ENCODE data around the gene CTTNBP2.

CTTNBP2 gene

GRCh38 chr7:117809958-117810357 lies 63.3 kb downstream of the CTTNBP2 start:
- ChIA-PET CTCF (interaction anchor here (1.2 kb wide), 1 partner anchor 9 kb away, joined by 3 read pairs; no protein-coding TSS in a partner anchor), POLR2A (no interaction called here)
- TF ChIP-seq CTCF (IDR thresholded peaks at IDR 0.05; ENCODE audit: control extremely low read depth, extremely low read depth, low read depth, missing control alignments): no peak
- DNase-seq (ENCODE audit: extremely low spot score): no peak

- ChIA-PET POLR2A (no interaction called here), CTCF (interaction anchor here (3.0 kb wide), 1 partner anchor 15 kb away, joined by 8 read pairs; no protein-coding TSS in a partner anchor)
- no peak for TF ChIP-seq CTCF (IDR thresholded peaks at IDR 0.05; ENCODE audit: control extremely low read depth, extremely low read depth, low read depth, missing control alignments)
Measured at GRCh38 chr7:117808910-117809705, 64.1 kb downstream of the CTTNBP2 start.

GRCh38 chr7:117808341-117808757 lies 64.9 kb downstream of the CTTNBP2 start:
- CTCF ChIA-PET: interaction anchor here (1.2 to 3.0 kb wide), 3 partner anchors 11 to 57 kb away, joined by 4 to 8 read pairs (median 5); no protein-coding TSS in a partner anchor
- POLR2A ChIA-PET: no interaction called here
- no peak for DNase-seq (ENCODE audit: extremely low spot score)
- no peak for TF ChIP-seq CTCF (IDR thresholded peaks at IDR 0.05; ENCODE audit: control extremely low read depth, extremely low read depth, low read depth, missing control alignments)

More at GRCh38 chr7:117808910-117809705, 64.1 kb downstream of the CTTNBP2 start:
- no peak for DNase-seq (ENCODE audit: extremely low spot score)

GRCh38 chr7:117807676-117808075 lies 65.6 kb downstream of the CTTNBP2 start:
- no peak for TF ChIP-seq CTCF (IDR thresholded peaks at IDR 0.05; ENCODE audit: control extremely low read depth, extremely low read depth, low read depth, missing control alignments)
- no peak for DNase-seq (ENCODE audit: extremely low spot score)
- ChIA-PET CTCF (interaction anchor here (1.2 to 3.0 kb wide), 3 partner anchors 12 to 56 kb away, joined by 4 to 8 read pairs (median 5); no protein-coding TSS in a partner anchor), POLR2A (no interaction called here)

- no peak for DNase-seq (ENCODE audit: extremely low spot score)
- no peak for TF ChIP-seq CTCF (IDR thresholded peaks at IDR 0.05; ENCODE audit: control extremely low read depth, extremely low read depth, low read depth, missing control alignments)
- ChIA-PET POLR2A (no interaction called here), CTCF (no interaction called here)
Measured at GRCh38 chr7:117806011-117806410, 67.2 kb downstream of the CTTNBP2 start.

GRCh38 chr7:117805241-117805640 lies 68.0 kb downstream of the CTTNBP2 start:
- POLR2A ChIA-PET: no interaction called here
- DNase-seq (ENCODE audit: extremely low spot score): no peak

More at GRCh38 chr7:117805241-117805640, 68.0 kb downstream of the CTTNBP2 start:
- CTCF ChIA-PET: interaction anchor here (0.9 to 2.6 kb wide), 6 partner anchors 9 to 59 kb away, joined by 3 to 7 read pairs (median 6); no protein-coding TSS in a partner anchor
- no peak for TF ChIP-seq CTCF (IDR thresholded peaks at IDR 0.05; ENCODE audit: control extremely low read depth, extremely low read depth, low read depth, missing control alignments)
